Measurements from ENCODE around the gene PPM1H. TPM values are rescaled to one million over a fixed set of nuclear protein-coding genes. Genes with fewer than 3 reads are reported as not detected.

The PPM1H gene
- total and polyA plus RNA-seq, 2 donors (not counting 1 experiment from before 2014, with no cell fraction given): 0.01 TPM; not detected in 1

- no peak overlapping the region for H3K9ac ChIP-seq (ENCODE audit: low read length)
- H3K4me3 Mint-ChIP-seq: no peak overlapping the region
- H3K79me2 ChIP-seq (ENCODE audit: control insufficient read depth, insufficient read depth, low read length): no peaks in the 10 kb centered on the region
- H3K27ac Mint-ChIP-seq: no peak overlapping the region
- H3K27me3 Mint-ChIP-seq: peaks cover 3% of the 10 kb centered on the region
- no peak overlapping the region for H3K4me3 ChIP-seq (ENCODE audit: control extremely low read depth in 1 of 5, extremely low read depth in 1 of 5, insufficient read depth in 1 of 5, low read depth in 2 of 5, low read length in 4 of 5)
- ATAC-seq (ENCODE audit: low read depth): no peak
- WGBS (ENCODE audit: insufficient coverage): 92% methylated on average over 2 of the region's 5 CpGs
- no peak for DNase-seq
- intact Hi-C loops (cut with micrococcal nuclease): no loop called here
- ChIA-PET POLR2A (no interaction called here), CTCF (no interaction called here)
- no peaks in the 10 kb centered on the region for H4K20me1 ChIP-seq (ENCODE audit: control insufficient read depth, insufficient read depth, low read length, poor library complexity, severe bottlenecking)
- no peak overlapping the region for H2AFZ ChIP-seq (ENCODE audit: insufficient read depth, low read depth, low read length, poor library complexity, severe bottlenecking)
- no peaks in the 10 kb centered on the region for H3K9me3 ChIP-seq (ENCODE audit: control extremely low read depth in 1 of 3, control insufficient read depth in 2 of 3, insufficient read depth in 1 of 3, low read length in 2 of 3)
- no peaks in the 10 kb centered on the region for H3K36me3 ChIP-seq (replicated peaks in 1 of 2; ENCODE audit: control extremely low read depth in 1 of 2, control insufficient read depth in 1 of 2, extremely low read depth in 1 of 2, insufficient read depth in 2 of 2, low read length in 1 of 2)
- no peaks in the 10 kb centered on the region for H3K9me3 Mint-ChIP-seq (ENCODE audit: insufficient read depth)
- H3K4me2 ChIP-seq (replicated peaks; ENCODE audit: low read depth, low read length, poor library complexity, severe bottlenecking): no peak overlapping the region
- TF ChIP-seq EZH2 (IDR thresholded peaks at IDR 0.05; ENCODE audit: borderline replicate concordance, insufficient read depth, low read depth, low read length, poor library complexity, severe bottlenecking) (no peak), CTCF (IDR thresholded peaks at IDR 0.05) (no peak)
- H3K27me3 ChIP-seq (replicated peaks in 1 of 4; ENCODE audit: control extremely low read depth in 1 of 4, control insufficient read depth in 3 of 4, insufficient read depth in 4 of 4, low read length in 3 of 4): no peaks in the 10 kb centered on the region
- no peaks in the 10 kb centered on the region for H3K4me1 Mint-ChIP-seq
- no peak overlapping the region for H3K27ac ChIP-seq (ENCODE audit: low read length in 2 of 2)
- no peaks in the 10 kb centered on the region for H3K4me1 ChIP-seq (ENCODE audit: control insufficient read depth in 2 of 2, insufficient read depth in 2 of 2, low read length in 2 of 2)
Measured at GRCh38 chr12:62700091-62700880, 234.7 kb downstream of the PPM1H start.

- H3K27ac Mint-ChIP-seq: no peak overlapping the region
Measured at GRCh38 chr12:62698701-62699101, 236.2 kb downstream of the PPM1H start.

More at GRCh38 chr12:62698701-62699101, 236.2 kb downstream of the PPM1H start:
- Histone ChIP-seq H3K36me3 (replicated peaks in 1 of 2; ENCODE audit: control extremely low read depth in 1 of 2, control insufficient read depth in 1 of 2, extremely low read depth in 1 of 2, insufficient read depth in 2 of 2, low read length in 1 of 2) (no peaks in the 10 kb centered on the region), H3K4me1 (ENCODE audit: control insufficient read depth in 2 of 2, insufficient read depth in 2 of 2, low read length in 2 of 2) (no peaks in the 10 kb centered on the region), H3K27me3 (replicated peaks in 1 of 4; ENCODE audit: control extremely low read depth in 1 of 4, control insufficient read depth in 3 of 4, insufficient read depth in 4 of 4, low read length in 3 of 4) (no peaks in the 10 kb centered on the region), H3K79me2 (ENCODE audit: control insufficient read depth, insufficient read depth, low read length) (no peaks in the 10 kb centered on the region), H2AFZ (ENCODE audit: insufficient read depth, low read depth, low read length, poor library complexity, severe bottlenecking) (no peak overlapping the region), H3K27ac (ENCODE audit: low read length in 2 of 2) (no peak overlapping the region), H3K9ac (ENCODE audit: low read length) (no peak overlapping the region), H4K20me1 (ENCODE audit: control insufficient read depth, insufficient read depth, low read length, poor library complexity, severe bottlenecking) (no peaks in the 10 kb centered on the region), H3K4me2 (replicated peaks; ENCODE audit: low read depth, low read length, poor library complexity, severe bottlenecking) (no peak overlapping the region), H3K4me3 (ENCODE audit: control extremely low read depth in 1 of 5, extremely low read depth in 1 of 5, insufficient read depth in 1 of 5, low read depth in 2 of 5, low read length in 4 of 5) (no peak overlapping the region), H3K9me3 (ENCODE audit: control extremely low read depth in 1 of 3, control insufficient read depth in 2 of 3, insufficient read depth in 1 of 3, low read length in 2 of 3) (no peaks in the 10 kb centered on the region)
- intact Hi-C loops (cut with micrococcal nuclease): no loop called here
- CTCF ChIA-PET: no interaction called here
- DNase-seq (no peak), ATAC-seq (ENCODE audit: low read depth) (no peak)
- Mint-ChIP-seq H3K9me3 (ENCODE audit: insufficient read depth) (no peaks in the 10 kb centered on the region), H3K4me3 (no peak overlapping the region), H3K4me1 (no peaks in the 10 kb centered on the region), H3K27me3 (peaks cover 3% of the 10 kb centered on the region)
- no peak for TF ChIP-seq EZH2 (IDR thresholded peaks at IDR 0.05; ENCODE audit: borderline replicate concordance, insufficient read depth, low read depth, low read length, poor library complexity, severe bottlenecking)
- TF ChIP-seq CTCF (IDR thresholded peaks at IDR 0.05): no peak
- POLR2A ChIA-PET: no interaction called here

Data from B cell (primary cell).